GM19025 (cell line): ENCODE data around the gene ZNF124.
"Not testable (repeated sequence)": the region's sequence is repeated elsewhere in the genome, so short reads cannot be mapped to it uniquely, and the experiment has no call there.

Source experiments
- ATAC-seq: cut with Tn5 transposase; IDR thresholded peaks from one replicate; pipeline ENCODE4 v1.9.1; 2021; ENCODE audit warnings: mild to moderate bottlenecking, low read depth, moderate library complexity; ENCODE audit not compliant: unreplicated experiment

Gene ZNF124

DNA sequence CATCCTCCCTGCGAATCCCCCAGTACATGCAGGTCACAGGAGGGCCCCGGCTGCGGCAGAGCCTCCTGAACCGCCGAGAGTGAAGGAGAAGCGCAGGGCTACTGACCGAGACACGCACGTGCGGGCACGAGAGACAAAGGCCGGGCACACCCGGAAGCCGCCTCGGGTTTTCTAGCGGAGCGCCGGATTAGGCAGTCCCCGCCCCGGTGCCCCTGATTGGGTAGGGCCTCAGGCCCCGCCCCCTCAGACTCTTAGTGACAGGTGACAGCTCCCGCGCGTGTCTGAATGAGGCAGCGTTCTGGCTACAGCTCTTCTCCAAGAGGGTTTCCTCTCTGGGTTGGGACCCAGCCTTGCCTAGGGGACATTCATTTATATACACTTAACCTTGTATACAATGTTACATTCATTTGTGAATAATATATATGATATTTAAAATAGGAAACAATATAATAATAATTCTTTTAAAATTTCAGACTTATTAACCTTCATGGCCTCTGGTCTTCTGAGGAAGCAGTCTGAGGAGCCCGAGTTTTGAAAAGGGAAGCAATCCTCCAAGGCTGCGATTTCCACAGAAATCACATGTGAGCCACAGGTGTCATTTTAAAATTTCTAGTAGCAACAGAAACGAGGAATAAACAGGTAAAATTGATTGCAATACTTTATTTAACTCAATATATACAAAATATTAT, at the start of gene ZNF124:
Gene ZNF124 (minus strand): TSS at position 146 of the 689 bp plus-strand sequence. CDS start 143 bp downstream, at position 3.
- peak; percentile 96 for ATAC-seq

DNA sequence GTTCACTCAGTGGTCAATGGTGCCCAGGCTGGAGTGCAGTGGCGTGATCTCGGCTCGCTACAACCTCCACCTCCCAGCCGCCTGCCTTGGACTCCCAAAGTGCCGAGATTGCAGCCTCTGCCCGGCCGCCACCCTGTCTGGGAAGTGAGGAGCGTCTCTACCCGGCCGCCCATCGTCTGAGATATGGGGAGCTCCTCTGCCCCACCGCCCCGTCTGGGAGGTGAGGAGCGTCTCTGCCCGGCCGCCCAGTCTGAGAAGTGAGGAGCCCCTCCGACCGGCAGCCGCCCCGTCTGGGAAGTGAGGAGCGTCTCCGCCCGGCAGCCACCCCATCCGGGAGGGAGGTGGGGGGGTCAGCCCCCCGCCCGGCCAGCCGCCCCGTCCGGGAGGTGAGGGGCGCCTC, 48.5 kb upstream of the ZNF124 start:
- ATAC-seq: not testable (repeated sequence)

DNA sequence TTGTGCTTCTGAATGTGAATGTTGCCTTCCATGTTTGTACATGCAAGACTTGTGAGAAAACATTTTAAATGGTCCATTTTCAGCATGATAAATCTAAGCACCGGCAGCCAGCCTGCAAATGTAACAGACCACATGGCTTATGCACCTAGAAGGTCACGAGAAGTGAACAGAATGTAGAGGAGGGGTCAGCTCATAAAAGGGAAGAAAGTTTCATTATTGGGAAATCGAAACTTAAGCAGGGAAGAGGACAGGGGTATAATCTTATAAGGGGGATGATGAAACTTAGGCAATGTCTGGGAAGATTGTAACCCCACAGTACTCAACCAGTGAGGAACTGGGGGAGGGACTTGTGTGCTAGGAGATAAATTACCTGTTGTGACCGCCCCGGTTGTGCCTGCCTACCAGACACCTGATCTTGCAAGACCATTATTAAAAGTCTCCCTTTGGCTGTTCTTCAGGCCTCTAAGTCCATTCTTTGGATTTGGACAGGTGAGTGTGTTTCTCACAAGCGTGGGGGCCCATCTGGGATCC, 46.4 kb upstream of the ZNF124 start:
- no peak for ATAC-seq

DNA sequence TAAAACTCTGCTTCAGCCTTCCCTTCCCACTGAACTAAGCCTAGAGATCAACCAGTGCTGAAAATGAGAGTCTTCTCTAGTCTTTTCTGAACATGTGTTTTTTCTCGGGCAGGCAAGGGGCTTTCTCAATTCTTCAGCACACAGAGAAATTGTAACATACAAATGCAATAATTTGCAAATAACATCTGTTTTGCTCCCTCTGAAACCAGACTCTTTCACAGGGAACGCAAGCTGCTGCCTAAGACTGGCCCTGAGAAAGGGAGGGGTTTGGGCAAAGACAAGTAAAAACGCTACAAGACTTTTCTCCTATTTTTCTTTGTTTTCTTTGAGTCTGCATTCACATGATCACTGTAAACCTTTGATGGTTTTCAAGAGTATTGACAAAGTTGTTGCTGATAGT, 44.4 kb upstream of the ZNF124 start:
- ATAC-seq: no peak

DNA sequence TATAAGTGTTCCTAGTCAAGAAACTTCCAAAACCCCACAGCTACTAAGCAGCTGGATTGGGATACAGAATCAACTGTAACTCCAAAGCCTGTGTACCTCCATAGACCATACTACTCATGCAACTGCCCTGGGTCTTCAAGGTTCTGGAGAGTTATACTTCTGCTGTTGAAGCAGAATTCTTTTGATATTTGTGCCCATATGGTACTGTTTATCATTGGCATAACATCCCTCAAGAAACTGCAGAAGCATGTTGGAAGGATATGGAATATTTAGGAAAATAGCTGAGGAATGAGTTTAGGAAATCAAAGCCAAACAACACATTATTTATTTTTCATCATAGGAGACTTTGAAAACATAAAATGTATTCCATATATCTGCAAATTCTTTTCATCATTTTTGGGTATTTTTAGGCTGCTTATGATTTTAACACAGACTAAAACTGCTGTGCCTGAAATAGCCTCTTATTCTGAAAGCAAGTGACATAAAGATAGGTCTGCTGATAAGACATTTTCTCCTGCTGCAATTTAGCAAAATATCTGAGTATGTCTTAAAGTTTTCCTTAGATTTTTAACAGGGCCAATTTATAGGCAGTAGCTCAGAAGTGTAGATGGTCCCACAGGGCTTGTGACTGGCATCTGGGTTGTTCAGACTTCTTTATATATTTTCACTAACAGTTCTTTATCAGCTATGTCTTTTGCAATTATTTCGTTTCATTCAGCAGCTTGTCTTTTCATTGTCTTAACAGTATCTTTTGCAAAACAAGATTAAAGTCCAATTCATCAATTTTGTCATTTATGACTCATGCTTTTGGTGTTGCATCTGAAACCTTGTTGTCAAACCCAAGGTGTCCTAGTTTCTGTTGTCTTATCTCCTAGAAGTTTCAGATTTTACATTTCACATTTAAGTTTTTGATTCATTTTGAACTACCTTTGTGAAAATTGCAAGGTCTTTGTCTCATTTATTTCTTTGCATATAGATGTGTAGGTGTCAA, 41.1 kb upstream of the ZNF124 start:
- no peak for ATAC-seq

DNA sequence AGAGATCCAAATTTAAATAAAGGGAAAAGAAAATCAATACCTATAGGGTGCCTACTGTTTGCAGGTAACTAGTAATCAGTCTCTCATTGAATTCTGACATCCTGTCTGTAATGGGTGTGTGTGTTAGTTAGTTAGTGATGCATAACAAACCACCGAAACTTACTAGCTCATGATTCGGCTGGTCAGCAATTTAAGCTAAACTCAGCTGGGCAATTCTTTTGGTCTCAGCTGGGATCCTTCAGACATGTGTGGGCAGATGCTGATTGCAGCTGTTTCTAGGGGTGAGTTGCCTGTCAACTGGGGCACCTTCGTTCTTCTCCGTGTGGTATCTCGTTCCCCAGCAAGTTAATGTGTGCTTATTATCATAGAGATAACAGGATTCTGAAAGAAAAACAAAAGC, 40.2 kb upstream of the ZNF124 start:
- peak; percentile 49 for ATAC-seq

DNA sequence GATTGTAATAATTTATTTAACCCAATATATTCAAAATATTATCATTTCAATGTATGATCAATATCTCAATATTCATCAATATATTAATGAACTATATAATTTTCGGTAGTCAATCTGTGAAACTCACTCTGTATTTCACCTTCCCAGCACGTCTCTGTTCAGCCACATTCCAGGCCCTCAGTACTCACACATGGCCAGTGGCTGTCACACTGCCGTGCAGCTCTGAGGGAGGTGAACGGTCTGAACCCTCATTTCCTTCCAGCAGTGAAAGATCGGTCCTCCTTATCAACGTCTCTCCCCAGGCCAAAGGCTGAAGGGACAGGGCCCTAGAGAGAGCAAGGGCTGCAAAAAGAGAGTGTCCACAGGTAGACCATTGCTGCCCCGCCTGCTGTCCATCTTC, 39.5 kb upstream of the ZNF124 start:
- ATAC-seq: no peak

DNA sequence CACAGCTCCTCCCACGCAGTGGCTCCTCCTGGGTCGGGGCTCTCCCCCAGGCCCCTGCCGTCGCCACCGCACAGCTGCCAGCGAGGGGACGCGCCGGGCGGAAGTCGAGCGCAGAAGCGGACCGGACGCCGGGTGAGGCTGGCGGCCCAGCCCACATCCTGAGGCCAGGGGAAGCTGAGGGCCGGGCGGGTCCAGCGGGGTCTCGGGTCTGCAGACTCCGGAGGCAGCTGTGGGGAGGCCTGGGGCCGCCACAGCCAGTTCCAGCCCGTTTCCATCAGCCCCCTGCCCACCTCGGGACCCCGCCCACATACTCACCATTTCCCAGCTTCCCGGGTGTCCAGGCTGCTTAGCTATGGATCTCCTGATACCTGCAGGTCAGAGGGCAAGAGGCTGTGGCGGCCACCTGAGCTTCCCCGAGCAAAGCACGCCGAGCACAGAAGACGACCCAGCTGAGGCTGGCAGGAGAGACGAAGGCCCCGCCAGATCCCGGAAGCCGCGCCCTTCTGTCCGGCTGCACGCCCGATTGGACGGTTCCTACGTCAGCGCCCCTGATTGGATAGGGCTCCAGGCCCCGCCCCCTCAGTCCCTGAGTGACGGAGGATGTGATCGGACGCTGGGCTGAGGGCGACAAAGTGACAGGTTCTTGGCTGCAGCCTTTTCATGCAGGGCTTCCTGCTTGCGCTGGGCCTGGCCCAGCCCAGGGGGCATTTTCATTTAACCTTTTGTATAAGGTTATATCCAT, 38.7 kb upstream of the ZNF124 start:
- ATAC-seq: peak; percentile 86

DNA sequence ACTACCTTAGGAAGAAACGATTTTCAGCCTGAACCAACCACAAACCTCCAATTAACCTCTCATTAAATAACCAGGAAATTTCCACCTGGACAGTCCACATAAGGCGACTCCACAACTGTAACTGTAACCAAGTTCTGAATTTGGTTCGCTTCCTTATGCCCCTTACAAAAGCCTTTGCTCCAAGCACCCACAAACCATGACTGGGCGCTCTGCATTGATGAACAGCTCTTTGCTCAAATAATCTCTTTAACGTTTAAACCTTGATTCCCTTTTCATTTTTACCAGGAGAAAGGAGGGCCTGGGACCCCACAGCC, 38.2 kb upstream of the ZNF124 start:
- no peak for ATAC-seq

DNA sequence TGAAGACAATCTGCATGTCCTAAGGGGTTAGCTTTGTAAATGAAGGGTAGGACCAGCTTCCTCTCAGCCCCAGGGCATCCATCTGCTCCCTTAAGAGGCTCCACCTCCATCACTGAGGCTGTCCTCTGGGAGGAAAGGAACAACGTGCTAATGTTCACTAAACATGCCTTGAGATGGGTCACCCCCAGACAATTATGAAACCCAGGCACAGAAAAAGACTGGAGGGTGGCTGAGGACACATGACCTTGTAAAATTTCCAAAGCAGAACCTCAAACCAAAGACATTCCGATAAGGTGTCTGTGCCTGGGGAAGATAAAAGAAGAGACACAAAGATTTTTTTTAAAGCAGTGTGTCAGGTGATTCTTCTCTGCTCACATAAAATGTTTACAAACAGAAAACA, 37.6 kb upstream of the ZNF124 start:
- ATAC-seq: no peak

DNA sequence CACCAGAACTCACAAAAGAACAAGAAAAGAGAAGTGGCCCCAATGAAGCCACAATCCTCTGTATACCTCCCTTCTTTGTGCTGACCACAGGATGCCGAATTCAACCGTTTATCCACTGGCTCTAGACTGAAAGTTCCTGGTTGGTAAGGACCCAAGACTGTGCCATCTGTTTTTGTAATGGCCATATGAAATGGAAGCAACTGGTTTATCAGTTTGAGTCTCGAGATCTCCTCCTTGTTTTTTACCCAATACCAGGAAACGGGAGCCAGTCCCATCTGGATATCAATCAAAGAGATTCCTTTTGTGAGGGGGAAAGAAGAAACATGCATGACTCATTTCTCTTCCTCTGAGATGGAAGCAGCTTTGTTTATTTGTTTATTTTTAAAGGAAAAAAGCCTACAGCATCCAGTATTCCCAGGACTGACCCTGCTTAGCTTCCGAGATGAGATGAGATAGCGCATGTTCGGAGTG, 32.4 kb upstream of the ZNF124 start:
- no peak for ATAC-seq

DNA sequence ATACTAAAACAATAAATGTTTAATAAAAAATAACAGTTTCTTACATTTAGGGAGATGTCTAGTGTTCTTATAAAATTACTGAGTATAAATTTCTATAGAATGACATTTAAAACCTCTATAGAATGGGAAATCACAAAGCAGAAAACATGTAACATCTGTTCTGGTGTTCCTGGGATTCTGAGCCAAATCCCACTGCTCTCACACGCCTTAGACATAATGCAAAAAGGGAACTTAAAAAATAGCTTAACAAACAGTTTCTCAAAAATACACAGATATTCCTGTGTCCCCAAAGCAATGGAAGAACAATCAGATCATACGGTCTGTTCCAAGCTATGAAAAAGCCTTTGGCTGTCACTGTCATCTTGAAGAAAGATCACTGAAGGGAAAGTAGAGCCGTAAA, 27.0 kb upstream of the ZNF124 start:
- no peak for ATAC-seq

DNA sequence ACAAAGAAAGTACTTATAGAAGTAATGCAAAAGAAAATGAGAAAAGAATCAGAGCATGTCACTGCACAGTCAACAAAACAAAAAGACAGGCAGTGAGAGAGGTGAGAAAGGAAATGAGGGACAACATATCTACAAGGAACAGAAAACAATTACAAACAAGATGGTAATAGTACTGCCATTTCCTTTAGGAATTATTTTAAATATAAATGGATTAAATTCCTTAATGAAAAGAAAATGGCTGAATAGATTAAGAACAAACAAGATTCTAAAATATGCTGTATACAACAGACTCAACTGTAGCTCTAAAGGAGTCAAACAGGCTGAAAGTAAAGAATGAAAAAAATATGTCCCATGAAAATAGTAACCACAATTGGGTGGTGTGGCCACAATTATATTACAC, 22.1 kb upstream of the ZNF124 start:
- ATAC-seq: no peak

DNA sequence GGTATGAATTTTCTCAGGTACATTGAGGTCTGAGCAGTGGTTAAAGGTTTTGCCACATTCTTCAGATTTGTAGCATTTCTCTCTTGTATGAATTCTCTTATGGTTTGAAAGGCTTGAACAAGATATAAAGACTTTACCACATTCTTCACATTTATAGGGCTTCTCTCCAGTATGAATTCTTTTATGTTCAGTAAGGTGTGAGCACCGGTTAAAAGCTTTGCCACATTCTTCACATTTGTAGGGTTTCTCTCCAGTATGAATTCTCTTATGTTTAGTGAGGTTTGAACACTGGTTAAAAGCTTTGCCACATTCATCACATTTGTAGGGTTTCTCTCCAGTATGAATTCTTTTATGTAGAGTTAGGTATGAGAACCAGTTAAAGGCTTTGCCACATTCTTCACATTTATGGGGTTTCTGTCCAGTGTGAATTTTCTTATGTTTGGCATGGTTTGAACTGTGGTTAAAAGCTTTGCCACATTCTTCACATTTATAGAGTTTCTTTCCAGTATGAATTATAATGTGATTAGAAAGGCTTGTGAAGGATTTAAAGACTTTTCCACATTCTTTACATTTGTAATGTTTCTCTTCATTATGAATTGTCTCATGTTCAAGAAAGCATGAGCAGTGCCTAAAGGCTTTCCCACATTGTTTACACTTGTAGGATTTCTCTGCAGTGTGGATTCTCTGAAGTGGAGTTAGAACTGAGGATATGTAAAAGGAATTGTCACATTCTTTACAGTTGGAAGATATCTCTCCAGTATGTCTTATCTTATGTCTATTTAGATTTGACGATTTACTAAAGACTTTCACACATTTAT, 18.4 kb upstream of the ZNF124 start:
- ATAC-seq: no peak

DNA sequence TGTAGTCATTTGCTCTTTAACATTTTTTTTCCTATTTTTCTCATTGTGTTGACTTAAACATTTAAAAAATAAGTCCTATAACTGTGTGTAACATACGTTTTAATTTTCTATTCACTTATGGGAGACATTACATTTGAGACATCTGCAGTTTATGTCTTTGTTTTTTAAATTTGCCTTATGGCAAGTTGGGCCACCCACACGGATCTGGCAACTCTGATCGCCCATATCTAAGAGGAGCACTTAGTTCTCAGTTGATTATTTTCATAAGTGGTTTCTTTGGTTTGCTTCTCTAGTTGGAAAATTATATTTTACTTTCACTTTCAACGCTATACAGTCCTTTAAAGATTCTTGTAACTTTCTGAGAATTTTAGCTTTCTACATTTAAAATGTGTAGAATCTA, 13.8 kb upstream of the ZNF124 start:
- ATAC-seq: no peak

DNA sequence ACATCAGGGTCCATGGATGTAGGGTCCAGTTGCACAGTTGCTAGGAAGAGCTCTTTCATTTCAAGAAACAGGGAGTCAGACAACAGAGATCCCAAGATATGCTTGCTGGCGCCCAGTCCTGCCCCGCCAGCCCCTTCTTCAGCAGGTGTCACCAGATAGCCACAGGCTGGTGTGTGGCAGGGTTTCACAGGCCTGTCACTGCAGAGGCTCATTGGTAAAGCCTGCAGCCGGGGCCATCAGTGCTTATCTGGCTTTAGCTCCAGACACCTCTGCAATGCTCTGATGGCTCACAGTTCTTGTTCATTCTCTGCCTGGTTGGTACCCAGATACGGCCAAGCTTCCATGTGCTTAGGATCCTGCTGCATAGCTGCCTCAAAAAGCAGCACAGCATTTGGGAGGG, 12.4 kb upstream of the ZNF124 start:
- ATAC-seq: no peak

DNA sequence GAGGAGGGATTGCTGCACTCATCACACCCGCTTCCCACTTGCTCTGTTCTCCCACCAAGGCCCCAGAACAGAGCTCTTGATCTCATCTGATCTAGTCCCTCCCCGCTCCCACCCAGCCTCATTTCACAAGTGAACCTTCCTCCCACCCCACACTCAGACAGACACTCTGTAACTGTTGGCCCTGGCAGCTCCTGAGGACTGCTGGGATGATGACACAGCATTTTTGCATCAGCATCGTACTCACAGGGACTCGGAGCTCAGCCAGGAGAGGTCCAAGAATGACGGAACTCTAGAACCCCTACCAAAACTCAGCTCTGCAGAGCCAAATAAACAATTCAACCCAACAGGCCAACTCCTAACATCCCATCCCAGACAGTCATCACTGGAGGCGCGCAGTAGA, 11.2 kb upstream of the ZNF124 start:
- no peak for ATAC-seq

DNA sequence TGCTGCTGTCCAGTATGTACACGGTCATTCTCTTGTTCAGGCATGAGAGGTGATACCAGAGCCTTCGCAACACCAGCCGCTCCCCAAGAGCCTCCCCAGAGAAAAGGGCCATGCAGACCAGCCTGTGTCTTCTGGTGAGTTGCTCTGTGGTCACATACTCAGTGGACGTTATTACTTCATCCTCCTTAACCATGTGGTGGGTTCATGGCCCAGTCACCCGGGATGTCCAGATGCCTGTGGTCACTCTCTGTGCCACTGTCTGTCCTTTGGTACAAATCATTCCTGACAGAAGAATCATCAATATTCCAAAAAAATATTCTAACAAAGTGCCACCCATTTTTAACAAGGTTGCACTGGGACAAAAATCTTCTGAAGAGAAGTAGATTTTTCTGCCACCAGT, 8.8 kb upstream of the ZNF124 start:
- ATAC-seq: no peak

DNA sequence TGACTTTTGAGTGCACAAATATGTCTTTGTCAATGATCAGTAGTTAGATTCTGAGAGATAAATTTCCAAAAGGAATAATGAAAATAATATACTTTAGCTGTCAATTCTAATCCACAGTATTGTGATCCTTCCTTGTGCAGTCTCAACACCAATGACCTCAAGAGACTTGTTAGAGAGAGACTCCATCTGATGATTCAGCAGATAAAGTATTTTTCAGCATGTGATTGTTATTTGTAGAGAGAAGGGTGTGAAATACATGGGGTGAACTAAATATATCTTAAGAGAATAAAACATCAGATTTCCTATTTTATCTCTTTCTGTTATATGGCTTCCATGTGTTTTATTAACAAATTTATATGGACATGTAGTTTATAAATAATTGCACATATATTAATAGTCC, 5.9 kb upstream of the ZNF124 start:
- ATAC-seq: no peak

DNA sequence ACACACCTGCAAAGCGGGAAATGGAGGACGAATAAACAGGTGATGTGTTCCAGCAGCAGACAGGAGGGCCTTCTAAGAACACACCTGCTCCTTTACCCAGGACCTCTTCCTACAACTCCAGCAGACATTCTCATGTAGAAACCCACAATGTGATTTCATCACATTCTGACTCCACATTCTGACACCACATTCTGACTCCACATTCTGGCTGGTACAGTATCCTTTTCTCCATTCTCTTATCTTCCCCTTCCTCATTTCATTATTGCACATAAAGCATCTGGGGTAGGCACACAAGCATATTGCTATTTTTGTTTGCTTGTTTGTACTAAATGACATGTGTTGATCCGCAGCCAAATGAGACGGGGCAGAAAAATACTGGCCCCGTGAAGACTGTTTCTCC, 3.6 kb upstream of the ZNF124 start:
- no peak for ATAC-seq
